ENCODE results near the gene TRIP10.
"Not testable (repeated sequence)": the region's sequence is repeated elsewhere in the genome, so short reads cannot be mapped to it uniquely, and the experiment has no call there.

Gene TRIP10

GRCh38 chr19:6740589-6741343 lies 1.3 kb downstream of the TRIP10 start:
- no peak for DNase-seq (ENCODE audit: low spot score)

- DNase-seq (ENCODE audit: low spot score), result no peak
Measured at GRCh38 chr19:6743066-6743465, 3.6 kb downstream of the TRIP10 start.

GRCh38 chr19:6743714-6744380 lies 4.4 kb downstream of the TRIP10 start:
- no peak for DNase-seq (ENCODE audit: low spot score)

GRCh38 chr19:6744381-6745301 lies 5.2 kb downstream of the TRIP10 start:
- no peak for DNase-seq (ENCODE audit: low spot score)

- DNase-seq (ENCODE audit: low spot score), result no peak
Measured at GRCh38 chr19:6745965-6746364, 6.5 kb downstream of the TRIP10 start.

GRCh38 chr19:6748543-6748942 lies 9.1 kb downstream of the TRIP10 start:
- DNase-seq (ENCODE audit: low spot score), result not testable (repeated sequence)

GRCh38 chr19:6750062-6750461 lies 10.6 kb downstream of the TRIP10 start:
- DNase-seq (ENCODE audit: low spot score), result no peak

GRCh38 chr19:6751189-6751588 lies 11.7 kb downstream of the TRIP10 start:
- DNase-seq (ENCODE audit: low spot score), result no peak

GRCh38 chr19:6752256-6753177 lies 13.0 kb downstream of the TRIP10 start:
- DNase-seq (ENCODE audit: low spot score), result no peak

GRCh38 chr19:6753178-6754031 lies 13.9 kb downstream of the TRIP10 start:
- peak; percentile 88 for DNase-seq (ENCODE audit: low spot score)

GRCh38 chr19:6754136-6754535 lies 14.7 kb downstream of the TRIP10 start:
- DNase-seq (ENCODE audit: low spot score), result no peak

GRCh38 chr19:6754653-6755463 lies 15.4 kb downstream of the TRIP10 start:
- DNase-seq (ENCODE audit: low spot score), result no peak

- no peak for DNase-seq (ENCODE audit: low spot score)
Measured at GRCh38 chr19:6760606-6761005, 21.1 kb downstream of the TRIP10 start.

GRCh38 chr19:6761053-6761676 lies 21.7 kb downstream of the TRIP10 start:
- peak; percentile 24 for DNase-seq (ENCODE audit: low spot score)

- DNase-seq (ENCODE audit: low spot score), result not testable (repeated sequence)
Measured at GRCh38 chr19:6762253-6762797, 22.8 kb downstream of the TRIP10 start.

- no peak for DNase-seq (ENCODE audit: low spot score)
Measured at GRCh38 chr19:6765738-6766356, 26.4 kb downstream of the TRIP10 start.

GRCh38 chr19:6766357-6767080 lies 27.0 kb downstream of the TRIP10 start:
- DNase-seq (ENCODE audit: low spot score), result no peak

GRCh38 chr19:6767081-6767356 lies 27.5 kb downstream of the TRIP10 start:
- no peak for DNase-seq (ENCODE audit: low spot score)
